Measurements from ENCODE around the gene OBSCN.

DNA sequence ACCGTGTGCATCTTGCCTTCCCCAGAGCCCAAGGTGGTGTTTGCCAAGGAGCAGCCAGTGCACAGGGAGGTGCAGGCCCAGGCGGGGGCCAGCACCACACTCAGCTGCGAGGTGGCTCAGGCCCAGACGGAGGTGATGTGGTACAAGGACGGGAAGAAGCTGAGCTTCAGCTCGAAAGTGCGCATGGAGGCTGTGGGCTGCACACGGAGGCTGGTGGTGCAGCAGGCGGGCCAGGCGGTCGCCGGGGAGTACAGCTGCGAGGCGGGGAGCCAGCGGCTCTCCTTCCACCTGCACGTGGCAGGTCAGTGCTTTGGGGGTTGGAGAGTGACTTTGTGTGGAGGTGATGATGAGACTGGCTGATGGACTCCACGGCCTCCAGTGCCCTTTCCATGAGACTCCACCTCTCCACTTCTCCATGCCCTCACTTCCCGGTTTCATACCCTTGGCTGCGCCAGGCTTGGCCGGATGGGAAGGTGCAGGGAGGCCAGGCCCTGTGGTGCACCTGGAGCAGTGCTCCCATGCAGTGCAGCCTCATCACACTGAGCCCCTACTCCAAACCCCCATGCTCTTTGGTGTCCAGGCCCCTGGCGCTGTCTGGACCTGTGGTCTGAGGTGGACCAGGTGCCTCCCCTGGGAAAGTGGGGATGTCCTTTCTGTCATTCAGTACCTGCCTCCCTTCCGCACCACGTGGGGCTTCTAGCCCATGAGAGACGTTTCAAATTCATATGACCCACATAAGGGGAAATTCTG, 49.0 kb downstream of the OBSCN start:
- TF ChIP-seq, protein P1, sequence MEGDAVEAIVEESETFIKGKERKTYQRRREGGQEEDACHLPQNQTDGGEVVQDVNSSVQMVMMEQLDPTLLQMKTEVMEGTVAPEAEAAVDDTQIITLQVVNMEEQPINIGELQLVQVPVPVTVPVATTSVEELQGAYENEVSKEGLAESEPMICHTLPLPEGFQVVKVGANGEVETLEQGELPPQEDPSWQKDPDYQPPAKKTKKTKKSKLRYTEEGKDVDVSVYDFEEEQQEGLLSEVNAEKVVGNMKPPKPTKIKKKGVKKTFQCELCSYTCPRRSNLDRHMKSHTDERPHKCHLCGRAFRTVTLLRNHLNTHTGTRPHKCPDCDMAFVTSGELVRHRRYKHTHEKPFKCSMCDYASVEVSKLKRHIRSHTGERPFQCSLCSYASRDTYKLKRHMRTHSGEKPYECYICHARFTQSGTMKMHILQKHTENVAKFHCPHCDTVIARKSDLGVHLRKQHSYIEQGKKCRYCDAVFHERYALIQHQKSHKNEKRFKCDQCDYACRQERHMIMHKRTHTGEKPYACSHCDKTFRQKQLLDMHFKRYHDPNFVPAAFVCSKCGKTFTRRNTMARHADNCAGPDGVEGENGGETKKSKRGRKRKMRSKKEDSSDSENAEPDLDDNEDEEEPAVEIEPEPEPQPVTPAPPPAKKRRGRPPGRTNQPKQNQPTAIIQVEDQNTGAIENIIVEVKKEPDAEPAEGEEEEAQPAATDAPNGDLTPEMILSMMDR (conservative IDR thresholded peaks at IDR 0.05; ENCODE audit: low read length) = no peak
- no peak for TF ChIP-seq EZH2phosphoT487 (IDR thresholded peaks at IDR 0.05; ENCODE audit: borderline replicate concordance, low read depth, low read length)

All from OCI-LY7 (cell line).